GM12878 (cell line): ENCODE data around the gene NTRK3. TPM values are rescaled to one million over a fixed set of nuclear protein-coding genes. Genes with fewer than 3 reads are reported as not detected.

ENCODE experiments used
- EGR1 ChIP-seq, 2 experiments: IDR thresholded peaks; 1 replicate in 1 of 2; 2 replicates in 1 of 2; pipeline ENCODE4 v1.6.1; 2011 to 2012; ENCODE audit warnings: low read depth in 2 of 2, low read length in 2 of 2, borderline replicate concordance in 1 of 2, mild to moderate bottlenecking in 1 of 2, moderate library complexity in 1 of 2
- IRF4 ChIP-seq: IDR thresholded peaks from 2 replicates; pipeline ENCODE4 v1.6.1; 2011; ENCODE audit warnings: low read depth, low read length
- NFIC ChIP-seq: IDR thresholded peaks from 2 replicates; pipeline ENCODE4 v1.6.1; 2012; ENCODE audit warnings: low read depth, mild to moderate bottlenecking, inconsistent platforms, low read length, moderate library complexity
- RUNX3 ChIP-seq: IDR thresholded peaks from 2 replicates; pipeline ENCODE4 v1.6.1; 2012; ENCODE audit warnings: low read length, inconsistent platforms
- SP1 ChIP-seq: IDR thresholded peaks from one replicate; pipeline ENCODE4 v1.6.1; 2011; ENCODE audit warnings: low read depth, low read length
- SUPT20H ChIP-seq: IDR thresholded peaks from 2 replicates; pipeline ENCODE4 v1.6.1; 2011; ENCODE audit warnings: low read depth, mild to moderate bottlenecking, low read length, moderate library complexity, borderline replicate concordance; ENCODE audit not compliant: control insufficient read depth
- TBL1XR1 ChIP-seq: IDR thresholded peaks from 2 replicates; pipeline ENCODE4 v1.6.1; 2012; ENCODE audit warnings: low read depth, low read length, improper control_type of control experiment
- polyA plus RNA-seq, 11 experiments: library from polyadenylated mRNA; depleted of rRNA in 4 of 11; unstranded in 6 of 11; stranded (reverse) in 5 of 11; fragments of >200 nt; fragmentation: Nextera tagmentation in 4 of 11; fragmentation: Illumina TruSeq in 1 of 11; extraction: Ambion mirVana in 4 of 11; extraction: Trizol in 1 of 11; gene quantifications; 1 replicate in 1 of 11; 2 replicates in 10 of 11; pipeline versions ENCODE4 v1.2.1 to v1.2.3, GENCODE V29; 2011 to 2016; ENCODE audit warnings: inconsistent platforms in 2 of 11, missing spikeins in 2 of 11, low read depth in 1 of 11
- total RNA-seq, 4 experiments: library from RNA; depleted of rRNA in 3 of 4; stranded (reverse); fragments of >200 nt in 3 of 4; fragmentation: Illumina TruSeq in 1 of 4; extraction: Trizol in 1 of 4; gene quantifications; 2 replicates each; pipeline versions ENCODE4 v1.2.1 to v1.2.3, GENCODE V29; 2013 to 2021
- TF ChIP-seq, protein P1 (sequence below): fragments of 450-650 bp; IDR thresholded peaks from 2 replicates; pipeline ENCODE4 v1.6.1; 2018; ENCODE audit warnings: mild to moderate bottlenecking, low read depth, moderate library complexity; ENCODE audit not compliant: partially characterized antibody
- TF ChIP-seq, protein P2 (sequence below): fragments of 450-650 bp; formaldehyde crosslinking; IDR thresholded peaks from 2 replicates; pipeline ENCODE4 v1.4.0; 2020; ENCODE audit warnings: mild to moderate bottlenecking, moderate library complexity
- TF ChIP-seq, protein P3 (sequence below): IDR thresholded peaks from 2 replicates; pipeline ENCODE4 v1.6.1; 2012; ENCODE audit warnings: improper control_type of control experiment, low read depth, low read length; ENCODE audit not compliant: insufficient replicate concordance

The NTRK3 gene
- total and polyA plus RNA-seq, 10 of the 15 experiments (the other 5 are each of a cell fraction or from before 2014, with no cell fraction given) = not detected

DNA sequence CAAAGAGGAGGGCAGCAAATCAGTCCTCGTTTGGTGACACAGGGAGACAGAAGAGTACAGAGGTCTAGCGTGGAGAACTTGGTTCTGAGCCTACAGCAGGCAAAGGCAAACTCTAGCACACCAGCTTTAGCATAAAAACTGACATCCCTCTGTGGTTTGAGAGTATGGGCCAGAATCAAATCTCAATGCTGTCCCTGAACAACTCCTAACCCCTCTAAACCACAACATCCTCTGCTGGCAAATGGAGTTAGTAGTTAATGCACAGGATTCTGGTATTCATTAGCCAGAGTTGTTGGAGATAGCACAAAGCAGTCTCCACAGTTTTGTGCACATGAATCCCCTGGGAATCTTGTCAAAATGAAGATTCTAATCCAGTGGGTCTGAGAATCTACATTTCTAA lies 315.8 kb downstream of the NTRK3 start (continued):
- TF ChIP-seq, protein P1, sequence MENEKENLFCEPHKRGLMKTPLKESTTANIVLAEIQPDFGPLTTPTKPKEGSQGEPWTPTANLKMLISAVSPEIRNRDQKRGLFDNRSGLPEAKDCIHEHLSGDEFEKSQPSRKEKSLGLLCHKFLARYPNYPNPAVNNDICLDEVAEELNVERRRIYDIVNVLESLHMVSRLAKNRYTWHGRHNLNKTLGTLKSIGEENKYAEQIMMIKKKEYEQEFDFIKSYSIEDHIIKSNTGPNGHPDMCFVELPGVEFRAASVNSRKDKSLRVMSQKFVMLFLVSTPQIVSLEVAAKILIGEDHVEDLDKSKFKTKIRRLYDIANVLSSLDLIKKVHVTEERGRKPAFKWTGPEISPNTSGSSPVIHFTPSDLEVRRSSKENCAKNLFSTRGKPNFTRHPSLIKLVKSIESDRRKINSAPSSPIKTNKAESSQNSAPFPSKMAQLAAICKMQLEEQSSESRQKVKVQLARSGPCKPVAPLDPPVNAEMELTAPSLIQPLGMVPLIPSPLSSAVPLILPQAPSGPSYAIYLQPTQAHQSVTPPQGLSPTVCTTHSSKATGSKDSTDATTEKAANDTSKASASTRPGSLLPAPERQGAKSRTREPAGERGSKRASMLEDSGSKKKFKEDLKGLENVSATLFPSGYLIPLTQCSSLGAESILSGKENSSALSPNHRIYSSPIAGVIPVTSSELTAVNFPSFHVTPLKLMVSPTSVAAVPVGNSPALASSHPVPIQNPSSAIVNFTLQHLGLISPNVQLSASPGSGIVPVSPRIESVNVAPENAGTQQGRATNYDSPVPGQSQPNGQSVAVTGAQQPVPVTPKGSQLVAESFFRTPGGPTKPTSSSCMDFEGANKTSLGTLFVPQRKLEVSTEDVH = no peak
- TF ChIP-seq SP1 = no peak
- TF ChIP-seq NFIC = no peak
- no peak for TF ChIP-seq RUNX3
- no peak for TF ChIP-seq IRF4
- TF ChIP-seq, protein P2, sequence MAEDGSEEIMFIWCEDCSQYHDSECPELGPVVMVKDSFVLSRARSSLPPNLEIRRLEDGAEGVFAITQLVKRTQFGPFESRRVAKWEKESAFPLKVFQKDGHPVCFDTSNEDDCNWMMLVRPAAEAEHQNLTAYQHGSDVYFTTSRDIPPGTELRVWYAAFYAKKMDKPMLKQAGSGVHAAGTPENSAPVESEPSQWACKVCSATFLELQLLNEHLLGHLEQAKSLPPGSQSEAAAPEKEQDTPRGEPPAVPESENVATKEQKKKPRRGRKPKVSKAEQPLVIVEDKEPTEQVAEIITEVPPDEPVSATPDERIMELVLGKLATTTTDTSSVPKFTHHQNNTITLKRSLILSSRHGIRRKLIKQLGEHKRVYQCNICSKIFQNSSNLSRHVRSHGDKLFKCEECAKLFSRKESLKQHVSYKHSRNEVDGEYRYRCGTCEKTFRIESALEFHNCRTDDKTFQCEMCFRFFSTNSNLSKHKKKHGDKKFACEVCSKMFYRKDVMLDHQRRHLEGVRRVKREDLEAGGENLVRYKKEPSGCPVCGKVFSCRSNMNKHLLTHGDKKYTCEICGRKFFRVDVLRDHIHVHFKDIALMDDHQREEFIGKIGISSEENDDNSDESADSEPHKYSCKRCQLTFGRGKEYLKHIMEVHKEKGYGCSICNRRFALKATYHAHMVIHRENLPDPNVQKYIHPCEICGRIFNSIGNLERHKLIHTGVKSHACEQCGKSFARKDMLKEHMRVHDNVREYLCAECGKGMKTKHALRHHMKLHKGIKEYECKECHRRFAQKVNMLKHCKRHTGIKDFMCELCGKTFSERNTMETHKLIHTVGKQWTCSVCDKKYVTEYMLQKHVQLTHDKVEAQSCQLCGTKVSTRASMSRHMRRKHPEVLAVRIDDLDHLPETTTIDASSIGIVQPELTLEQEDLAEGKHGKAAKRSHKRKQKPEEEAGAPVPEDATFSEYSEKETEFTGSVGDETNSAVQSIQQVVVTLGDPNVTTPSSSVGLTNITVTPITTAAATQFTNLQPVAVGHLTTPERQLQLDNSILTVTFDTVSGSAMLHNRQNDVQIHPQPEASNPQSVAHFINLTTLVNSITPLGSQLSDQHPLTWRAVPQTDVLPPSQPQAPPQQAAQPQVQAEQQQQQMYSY (CRISPR knock-in tag) = no peak
- no peak for TF ChIP-seq EGR1 (IDR thresholded peaks at IDR 0.05; ENCODE audit: borderline replicate concordance in 1 of 2, low read depth in 2 of 2, low read length in 2 of 2)
- TF ChIP-seq SUPT20H = no peak
- TF ChIP-seq, protein P3, sequence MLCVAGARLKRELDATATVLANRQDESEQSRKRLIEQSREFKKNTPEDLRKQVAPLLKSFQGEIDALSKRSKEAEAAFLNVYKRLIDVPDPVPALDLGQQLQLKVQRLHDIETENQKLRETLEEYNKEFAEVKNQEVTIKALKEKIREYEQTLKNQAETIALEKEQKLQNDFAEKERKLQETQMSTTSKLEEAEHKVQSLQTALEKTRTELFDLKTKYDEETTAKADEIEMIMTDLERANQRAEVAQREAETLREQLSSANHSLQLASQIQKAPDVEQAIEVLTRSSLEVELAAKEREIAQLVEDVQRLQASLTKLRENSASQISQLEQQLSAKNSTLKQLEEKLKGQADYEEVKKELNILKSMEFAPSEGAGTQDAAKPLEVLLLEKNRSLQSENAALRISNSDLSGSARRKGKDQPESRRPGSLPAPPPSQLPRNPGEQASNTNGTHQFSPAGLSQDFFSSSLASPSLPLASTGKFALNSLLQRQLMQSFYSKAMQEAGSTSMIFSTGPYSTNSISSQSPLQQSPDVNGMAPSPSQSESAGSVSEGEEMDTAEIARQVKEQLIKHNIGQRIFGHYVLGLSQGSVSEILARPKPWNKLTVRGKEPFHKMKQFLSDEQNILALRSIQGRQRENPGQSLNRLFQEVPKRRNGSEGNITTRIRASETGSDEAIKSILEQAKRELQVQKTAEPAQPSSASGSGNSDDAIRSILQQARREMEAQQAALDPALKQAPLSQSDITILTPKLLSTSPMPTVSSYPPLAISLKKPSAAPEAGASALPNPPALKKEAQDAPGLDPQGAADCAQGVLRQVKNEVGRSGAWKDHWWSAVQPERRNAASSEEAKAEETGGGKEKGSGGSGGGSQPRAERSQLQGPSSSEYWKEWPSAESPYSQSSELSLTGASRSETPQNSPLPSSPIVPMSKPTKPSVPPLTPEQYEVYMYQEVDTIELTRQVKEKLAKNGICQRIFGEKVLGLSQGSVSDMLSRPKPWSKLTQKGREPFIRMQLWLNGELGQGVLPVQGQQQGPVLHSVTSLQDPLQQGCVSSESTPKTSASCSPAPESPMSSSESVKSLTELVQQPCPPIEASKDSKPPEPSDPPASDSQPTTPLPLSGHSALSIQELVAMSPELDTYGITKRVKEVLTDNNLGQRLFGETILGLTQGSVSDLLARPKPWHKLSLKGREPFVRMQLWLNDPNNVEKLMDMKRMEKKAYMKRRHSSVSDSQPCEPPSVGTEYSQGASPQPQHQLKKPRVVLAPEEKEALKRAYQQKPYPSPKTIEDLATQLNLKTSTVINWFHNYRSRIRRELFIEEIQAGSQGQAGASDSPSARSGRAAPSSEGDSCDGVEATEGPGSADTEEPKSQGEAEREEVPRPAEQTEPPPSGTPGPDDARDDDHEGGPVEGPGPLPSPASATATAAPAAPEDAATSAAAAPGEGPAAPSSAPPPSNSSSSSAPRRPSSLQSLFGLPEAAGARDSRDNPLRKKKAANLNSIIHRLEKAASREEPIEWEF = no peak
- TF ChIP-seq TBL1XR1 = no peak
- TF ChIP-seq, all 136 proteins: peak for 0
